Vagina (tissue), 2 donors: Measurements from ENCODE around the gene RAB3GAP1.

Experiments used
- CTCF ChIP-seq, 3 experiments: fragments of 450-650 bp in 2 of 3; fragments of 200-600 bp in 1 of 3; sonication (generic) in 1 of 3; IDR thresholded peaks; one replicate each; pipeline ENCODE4 v1.5.1; 2017 to 2019; ENCODE audit warnings: antibody characterized with exemption in 3 of 3, mild to moderate bottlenecking in 2 of 3, moderate library complexity in 2 of 3
- POLR2A ChIP-seq, 2 donors: fragments of 450-650 bp; IDR thresholded peaks; one replicate each; pipeline ENCODE4 v1.6.1; 2017; ENCODE audit warnings: antibody characterized with exemption in 2 of 2, mild to moderate bottlenecking in 2 of 2, moderate library complexity in 2 of 2
- POLR2AphosphoS5 ChIP-seq, 2 donors: sonication (generic); formaldehyde crosslinking; IDR thresholded peaks; one replicate each; pipeline ENCODE4 v1.9.0; 2017; ENCODE audit warnings: antibody characterized with exemption in 2 of 2, mild to moderate bottlenecking in 2 of 2, low read depth in 1 of 2; ENCODE audit not compliant: insufficient read depth in 1 of 2

GRCh38 chr2:135140606-135141005 is 88.5 kb downstream of the RAB3GAP1 start:
- TF ChIP-seq CTCF (IDR thresholded peaks at IDR 0.05): no peak
- TF ChIP-seq POLR2A (IDR thresholded peaks at IDR 0.05): no peak
- TF ChIP-seq POLR2AphosphoS5 (IDR thresholded peaks at IDR 0.05; ENCODE audit: insufficient read depth in 1 of 2, low read depth in 1 of 2): no peak
